Measurements from ENCODE around the gene STX18. TPM values are rescaled to one million over a fixed set of nuclear protein-coding genes. Genes with fewer than 3 reads are reported as not detected.
"Not testable (repeated sequence)": the region's sequence is repeated elsewhere in the genome, so short reads cannot be mapped to it uniquely, and the experiment has no call there.

Gene STX18
- total RNA-seq, 1 donor from 2014 or later = 24.0 TPM

DNA sequence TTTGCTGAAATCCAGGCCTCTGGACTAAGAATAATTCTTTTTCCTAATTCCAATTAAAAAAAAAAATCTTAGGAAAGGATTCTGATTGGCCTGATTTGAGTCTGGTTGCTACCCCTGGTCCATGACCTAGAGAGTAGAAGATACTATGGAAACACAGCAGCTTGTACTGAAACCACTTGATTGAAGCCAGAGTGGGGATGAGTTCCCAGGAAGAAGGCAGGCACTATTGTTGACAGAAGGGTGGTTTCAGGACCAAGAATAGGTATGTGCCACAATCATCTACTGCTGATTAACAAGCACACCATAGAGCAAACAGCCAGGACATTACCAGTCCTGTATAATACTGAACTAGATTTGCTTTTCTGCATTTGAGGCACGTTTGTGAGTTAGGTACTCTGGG is 29.6 kb downstream of the STX18 start:
- H2AFZ ChIP-seq (ENCODE audit: low read depth, low read length) = no peak overlapping the region
- Mint-ChIP-seq H3K27me3 (ENCODE audit: low read depth, unreplicated experiment) (no peaks in the 10 kb centered on the region), H3K27ac (ENCODE audit: unreplicated experiment) (no peak overlapping the region), H3K9me3 (ENCODE audit: unreplicated experiment) (no peaks in the 10 kb centered on the region), H3K36me3 (ENCODE audit: low read depth, unreplicated experiment) (peaks cover 3% of the 10 kb centered on the region), H3K4me1 (ENCODE audit: low read depth, unreplicated experiment) (peaks cover 8% of the 10 kb centered on the region), H3K4me3 (ENCODE audit: unreplicated experiment) (no peak overlapping the region)
- H3K4me2 ChIP-seq (ENCODE audit: low read length) = no peak overlapping the region
- TF ChIP-seq EZH2 (IDR thresholded peaks at IDR 0.05; ENCODE audit: insufficient read depth, low read length) = no peak
- TF ChIP-seq, protein P1, sequence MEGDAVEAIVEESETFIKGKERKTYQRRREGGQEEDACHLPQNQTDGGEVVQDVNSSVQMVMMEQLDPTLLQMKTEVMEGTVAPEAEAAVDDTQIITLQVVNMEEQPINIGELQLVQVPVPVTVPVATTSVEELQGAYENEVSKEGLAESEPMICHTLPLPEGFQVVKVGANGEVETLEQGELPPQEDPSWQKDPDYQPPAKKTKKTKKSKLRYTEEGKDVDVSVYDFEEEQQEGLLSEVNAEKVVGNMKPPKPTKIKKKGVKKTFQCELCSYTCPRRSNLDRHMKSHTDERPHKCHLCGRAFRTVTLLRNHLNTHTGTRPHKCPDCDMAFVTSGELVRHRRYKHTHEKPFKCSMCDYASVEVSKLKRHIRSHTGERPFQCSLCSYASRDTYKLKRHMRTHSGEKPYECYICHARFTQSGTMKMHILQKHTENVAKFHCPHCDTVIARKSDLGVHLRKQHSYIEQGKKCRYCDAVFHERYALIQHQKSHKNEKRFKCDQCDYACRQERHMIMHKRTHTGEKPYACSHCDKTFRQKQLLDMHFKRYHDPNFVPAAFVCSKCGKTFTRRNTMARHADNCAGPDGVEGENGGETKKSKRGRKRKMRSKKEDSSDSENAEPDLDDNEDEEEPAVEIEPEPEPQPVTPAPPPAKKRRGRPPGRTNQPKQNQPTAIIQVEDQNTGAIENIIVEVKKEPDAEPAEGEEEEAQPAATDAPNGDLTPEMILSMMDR (IDR thresholded peaks at IDR 0.05; ENCODE audit: insufficient read depth, low read depth, low read length) = no peak
- H3K27me3 ChIP-seq (ENCODE audit: insufficient read depth, low read length) = no peaks in the 10 kb centered on the region
- no peak overlapping the region for H3K9ac ChIP-seq (ENCODE audit: low read length)
- peaks cover 79% of the 10 kb centered on the region for H4K20me1 ChIP-seq (ENCODE audit: insufficient read depth, low read length)
- no peaks in the 10 kb centered on the region for H3K9me3 ChIP-seq (ENCODE audit: insufficient read depth, low read depth, low read length)
- H3K36me3 ChIP-seq (ENCODE audit: insufficient read depth, low read length) = no peaks in the 10 kb centered on the region
- DNase-seq (ENCODE audit: low read depth) (no peak), FAIRE-seq (no peak)
- peaks cover 27% of the 10 kb centered on the region for H3K79me2 ChIP-seq (ENCODE audit: insufficient read depth, low read length)
- no peak overlapping the region for H3K4me3 ChIP-seq (ENCODE audit: insufficient read depth, low read depth, low read length)
- no peak overlapping the region for H3K27ac ChIP-seq (ENCODE audit: low read depth, low read length)
- no peaks in the 10 kb centered on the region for H3K4me1 ChIP-seq (ENCODE audit: insufficient read depth, low read length)

DNA sequence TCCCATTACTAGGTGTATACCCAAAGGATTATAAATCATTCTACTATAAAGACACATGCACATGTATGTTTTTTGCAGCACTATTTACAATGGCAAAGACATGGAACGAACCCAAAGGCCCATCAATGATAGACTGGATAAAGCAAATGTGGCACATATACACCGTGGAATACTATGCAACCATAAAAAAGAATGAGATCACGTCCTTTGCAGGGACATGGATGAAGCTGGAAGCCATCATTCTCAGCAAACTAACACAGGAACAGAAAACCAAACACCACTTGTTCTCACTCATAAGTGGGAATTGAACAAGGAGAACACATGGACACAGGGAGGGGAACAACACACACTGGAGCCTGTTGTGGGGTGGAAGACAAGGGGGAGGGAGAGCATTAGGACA is 31.2 kb downstream of the STX18 start:
- H3K27me3 ChIP-seq (ENCODE audit: insufficient read depth, low read length); H3K4me1 Mint-ChIP-seq (ENCODE audit: low read depth, unreplicated experiment); H3K27me3 Mint-ChIP-seq (ENCODE audit: low read depth, unreplicated experiment); H3K4me1 ChIP-seq (ENCODE audit: insufficient read depth, low read length); H3K27ac Mint-ChIP-seq (ENCODE audit: unreplicated experiment); H3K9me3 Mint-ChIP-seq (ENCODE audit: unreplicated experiment); H3K36me3 Mint-ChIP-seq (ENCODE audit: low read depth, unreplicated experiment); H2AFZ ChIP-seq (ENCODE audit: low read depth, low read length); H3K9me3 ChIP-seq (ENCODE audit: insufficient read depth, low read depth, low read length); H3K27ac ChIP-seq (ENCODE audit: low read depth, low read length); H3K4me3 Mint-ChIP-seq (ENCODE audit: unreplicated experiment); FAIRE-seq; H3K9ac ChIP-seq (ENCODE audit: low read length); H3K4me3 ChIP-seq (ENCODE audit: insufficient read depth, low read depth, low read length); H3K36me3 ChIP-seq (ENCODE audit: insufficient read depth, low read length); DNase-seq (ENCODE audit: low read depth); H3K4me2 ChIP-seq (ENCODE audit: low read length): not testable (repeated sequence)
- peaks cover 21% of the 10 kb centered on the region for H3K79me2 ChIP-seq (ENCODE audit: insufficient read depth, low read length)
- H4K20me1 ChIP-seq (ENCODE audit: insufficient read depth, low read length) = peaks cover 76% of the 10 kb centered on the region

DNA sequence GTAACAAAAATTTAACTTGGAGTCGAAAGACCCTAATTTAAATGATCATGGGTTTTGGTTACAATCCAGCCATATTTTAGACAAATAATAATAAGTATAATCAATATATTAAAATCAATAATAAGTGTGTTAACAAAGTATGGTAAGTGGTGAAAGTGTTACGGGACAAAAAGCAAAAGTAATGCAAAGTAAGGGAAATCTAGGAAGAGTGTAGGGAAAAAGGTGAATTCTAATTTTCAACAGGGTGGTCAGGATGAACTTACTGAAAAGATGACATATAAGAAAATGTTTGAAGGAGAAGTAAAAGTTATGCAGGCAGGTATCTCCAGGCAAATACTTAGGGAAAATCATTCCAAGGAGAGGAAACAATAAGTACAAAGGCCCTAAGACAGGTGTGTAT is 32.3 kb downstream of the STX18 start:
- Histone ChIP-seq H3K27ac (ENCODE audit: low read depth, low read length) (no peak overlapping the region), H3K79me2 (ENCODE audit: insufficient read depth, low read length) (peaks cover 22% of the 10 kb centered on the region), H3K9me3 (ENCODE audit: insufficient read depth, low read depth, low read length) (no peaks in the 10 kb centered on the region), H3K36me3 (ENCODE audit: insufficient read depth, low read length) (no peaks in the 10 kb centered on the region), H3K4me1 (ENCODE audit: insufficient read depth, low read length) (no peaks in the 10 kb centered on the region), H3K27me3 (ENCODE audit: insufficient read depth, low read length) (no peaks in the 10 kb centered on the region), H3K4me3 (ENCODE audit: insufficient read depth, low read depth, low read length) (no peak overlapping the region), H3K4me2 (ENCODE audit: low read length) (no peak overlapping the region), H4K20me1 (ENCODE audit: insufficient read depth, low read length) (peaks cover 78% of the 10 kb centered on the region), H3K9ac (ENCODE audit: low read length) (no peak overlapping the region), H2AFZ (ENCODE audit: low read depth, low read length) (no peak overlapping the region)
- Mint-ChIP-seq H3K4me3 (ENCODE audit: unreplicated experiment) (no peak overlapping the region), H3K9me3 (ENCODE audit: unreplicated experiment) (no peaks in the 10 kb centered on the region), H3K27me3 (ENCODE audit: low read depth, unreplicated experiment) (no peaks in the 10 kb centered on the region), H3K4me1 (ENCODE audit: low read depth, unreplicated experiment) (peaks cover 8% of the 10 kb centered on the region), H3K36me3 (ENCODE audit: low read depth, unreplicated experiment) (peaks cover 5% of the 10 kb centered on the region), H3K27ac (ENCODE audit: unreplicated experiment) (no peak overlapping the region)
- TF ChIP-seq, protein P1 (IDR thresholded peaks at IDR 0.05; ENCODE audit: insufficient read depth, low read depth, low read length) = no peak
- no peak for TF ChIP-seq EZH2 (IDR thresholded peaks at IDR 0.05; ENCODE audit: insufficient read depth, low read length)
- DNase-seq (ENCODE audit: low read depth) (no peak), FAIRE-seq (no peak)

Measured in astrocyte (in vitro differentiated cells and primary cell).